GM19397 (cell line): ENCODE measurements around the gene MYRIP.
"Not testable (repeated sequence)": the region's sequence is repeated elsewhere in the genome, so short reads cannot be mapped to it uniquely, and the experiment has no call there.

ENCODE experiments used
- ATAC-seq: cut with Tn5 transposase; IDR thresholded peaks from one replicate; pipeline ENCODE4 v1.9.1; 2021; ENCODE audit warnings: mild to moderate bottlenecking, moderate library complexity; ENCODE audit not compliant: unreplicated experiment

MYRIP gene

GRCh38 chr3:40116478-40117177 is 307.2 kb downstream of the MYRIP start:
- no peak for ATAC-seq

- no peak for ATAC-seq
Measured at GRCh38 chr3:40118091-40118490, 308.7 kb downstream of the MYRIP start.

GRCh38 chr3:40120067-40120692 is 310.8 kb downstream of the MYRIP start:
- ATAC-seq, result no peak

GRCh38 chr3:40120806-40121205 is 311.4 kb downstream of the MYRIP start:
- ATAC-seq, result no peak

GRCh38 chr3:40124918-40125317 is 315.5 kb downstream of the MYRIP start:
- no peak for ATAC-seq

- no peak for ATAC-seq
Measured at GRCh38 chr3:40128166-40128565, 318.8 kb downstream of the MYRIP start.

DNA sequence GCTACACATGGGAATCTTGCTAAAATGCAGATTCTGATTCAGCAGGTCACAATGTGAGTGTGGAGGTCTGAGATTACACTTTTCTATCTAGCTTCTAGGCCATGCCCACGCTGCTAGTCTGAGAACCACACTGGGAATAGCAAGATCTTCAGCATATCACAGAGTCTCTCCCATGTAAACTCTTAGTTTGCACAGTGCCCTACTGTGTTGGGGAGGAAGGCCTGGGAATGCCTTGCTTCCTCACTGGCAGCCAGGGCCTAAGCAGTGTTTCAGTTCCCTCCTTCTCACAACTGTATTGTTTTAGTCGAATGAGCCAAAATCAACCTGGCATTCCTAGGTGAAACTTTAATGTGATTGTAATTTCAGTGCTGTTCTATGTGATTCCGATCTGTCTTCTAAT is 320.1 kb downstream of the MYRIP start:
- ATAC-seq, result no peak

- ATAC-seq, result no peak
Measured at GRCh38 chr3:40129981-40130380, 320.6 kb downstream of the MYRIP start.

- ATAC-seq, result no peak
Measured at GRCh38 chr3:40130721-40131120, 321.3 kb downstream of the MYRIP start.

GRCh38 chr3:40133886-40134575 is 324.6 kb downstream of the MYRIP start:
- not testable (repeated sequence) for ATAC-seq

DNA sequence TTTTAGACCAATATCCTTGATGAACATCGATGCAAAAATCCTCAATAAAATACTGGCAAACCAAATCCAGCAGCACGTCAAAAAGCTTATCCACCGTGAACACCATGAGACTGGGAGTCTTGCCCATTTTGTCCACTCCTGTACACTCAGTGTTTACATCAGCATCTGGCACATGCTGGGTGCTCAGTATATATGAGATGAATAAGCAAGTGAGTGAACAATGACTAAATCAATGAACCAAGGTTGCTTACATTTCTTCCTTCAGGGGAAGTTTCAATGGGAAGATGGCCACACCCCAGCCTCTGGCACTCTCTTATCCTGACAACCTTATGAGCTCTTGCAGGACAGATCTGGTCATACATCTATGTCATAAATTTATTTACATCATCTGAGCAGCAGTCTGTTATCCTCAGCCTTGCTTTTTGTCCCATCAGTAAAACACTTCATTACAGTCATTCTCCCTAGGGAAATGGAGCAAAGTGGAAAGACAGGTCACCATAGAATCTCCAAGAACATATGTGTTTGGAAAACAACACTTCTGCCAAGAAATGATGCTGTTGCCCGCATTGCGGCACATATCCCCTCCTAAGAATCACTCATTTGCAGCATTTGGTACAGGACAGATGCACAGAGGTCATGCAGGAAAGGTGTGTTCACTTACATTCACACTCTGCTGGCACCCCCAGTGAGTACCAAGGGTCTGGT is 328.3 kb downstream of the MYRIP start:
- ATAC-seq, result no peak

GRCh38 chr3:40143283-40144090 is 334.1 kb downstream of the MYRIP start:
- ATAC-seq, result no peak

- no peak for ATAC-seq
Measured at GRCh38 chr3:40148827-40149226, 339.4 kb downstream of the MYRIP start.

GRCh38 chr3:40152482-40153133 is 343.2 kb downstream of the MYRIP start:
- no peak for ATAC-seq

- no peak for ATAC-seq
Measured at GRCh38 chr3:40160933-40161332, 351.5 kb downstream of the MYRIP start.

- ATAC-seq, result no peak
Measured at GRCh38 chr3:40162616-40163015, 353.2 kb downstream of the MYRIP start.

GRCh38 chr3:40166997-40167396 is 357.6 kb downstream of the MYRIP start:
- no peak for ATAC-seq

- ATAC-seq, result no peak
Measured at GRCh38 chr3:40167958-40168357, 358.5 kb downstream of the MYRIP start.

- ATAC-seq, result peak; percentile 41
Measured at GRCh38 chr3:40169983-40170382, 360.6 kb downstream of the MYRIP start.

DNA sequence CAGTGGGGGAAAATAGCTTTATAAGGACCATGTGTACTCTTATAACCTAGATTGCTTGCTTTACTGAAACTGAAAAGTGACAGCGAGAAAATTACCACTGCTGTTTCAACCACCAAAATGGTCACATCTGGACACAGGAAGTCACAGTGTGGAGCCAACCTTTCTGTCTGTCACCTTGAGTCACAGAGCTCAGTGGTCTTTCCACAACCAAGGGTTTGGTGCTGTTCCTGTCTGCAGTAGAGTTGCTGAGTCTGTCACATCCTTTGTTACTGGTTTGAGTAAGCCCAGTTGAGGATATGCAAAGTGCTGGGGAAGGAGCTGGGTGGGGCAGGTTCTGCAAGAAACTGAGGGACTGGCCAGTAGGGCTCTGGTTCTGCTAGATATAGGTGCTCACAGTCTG is 361.0 kb downstream of the MYRIP start:
- ATAC-seq, result peak; percentile 92
